Naive thymus-derived CD4-positive, alpha-beta T cell (primary cell): Measurements from ENCODE around the gene HNRNPF. TPM values are rescaled to one million over a fixed set of nuclear protein-coding genes. Genes with fewer than 3 reads are reported as not detected.
A peak's percentile ranks its signal among the peaks of the same experiment; 100 is the strongest.

ENCODE experiments used
- ATAC-seq: fragments of 150-1000 bp; cut with Tn5 transposase; 2 replicates; pipeline ENCODE4 v1.10.0; 2021; ENCODE audit warnings: mild to moderate bottlenecking, moderate library complexity
- CTCF ChIA-PET: fragments of 350-600 bp; sonication (Branson Sonifier 250); formaldehyde crosslinking; loops from one replicate; lab custom pipeline; 2021; ENCODE audit warnings: antibody characterized with exemption; lab: Charles Lee
- POLR2A ChIA-PET: fragments of 350-600 bp; sonication (Branson Sonifier 250); formaldehyde crosslinking; loops from one replicate; lab custom pipeline; 2021; ENCODE audit warnings: antibody characterized with exemption, inconsistent platforms; lab: Charles Lee
- DNase-seq, 9 donors: peaks; one replicate each; pipeline versions ENCODE4 v3.0.0 to v3.0.0-alpha.2; 2020 to 2022; ENCODE audit warnings: mixed read lengths in 1 of 9
- H3K27ac ChIP-seq: one replicate; pipeline ENCODE4 v1.7.0; 2013; ENCODE audit warnings: mild to moderate bottlenecking, low read depth, low read length, moderate library complexity
- H3K27me3 ChIP-seq, 2 donors: one replicate each; pipeline ENCODE4 v1.7.0; 2013; ENCODE audit warnings: low read length in 2 of 2, mild to moderate bottlenecking in 2 of 2, moderate library complexity in 2 of 2; ENCODE audit not compliant: control insufficient read depth in 2 of 2, insufficient read depth in 2 of 2
- H3K36me3 ChIP-seq, 3 experiments: 1 replicate in 2 of 3; 2 replicates in 1 of 3; pipeline ENCODE4 v1.7.0; 2013; ENCODE audit warnings: low read length in 3 of 3, mild to moderate bottlenecking in 3 of 3, moderate library complexity in 1 of 3; ENCODE audit not compliant: insufficient read depth in 3 of 3, control insufficient read depth in 2 of 3
- H3K4me1 ChIP-seq, 2 donors: one replicate each; pipeline ENCODE4 v1.7.0; 2013; ENCODE audit warnings: low read length in 2 of 2, mild to moderate bottlenecking in 2 of 2, moderate library complexity in 1 of 2; ENCODE audit not compliant: control insufficient read depth in 2 of 2, insufficient read depth in 2 of 2
- H3K4me3 ChIP-seq: 2 replicates; pipeline ENCODE4 v1.7.0; 2013; ENCODE audit warnings: mild to moderate bottlenecking, low read length
- H3K9me3 ChIP-seq, 3 experiments: 1 replicate in 2 of 3; 2 replicates in 1 of 3; pipeline ENCODE4 v1.7.0; 2013; ENCODE audit warnings: low read length in 3 of 3; ENCODE audit not compliant: control insufficient read depth in 2 of 3
- H3K27ac Mint-ChIP-seq, 9 donors: one replicate each; pipeline ENCODE4 v1.8.0; 2020 to 2022; ENCODE audit warnings: mixed read lengths in 9 of 9, mild to moderate bottlenecking in 8 of 9, moderate library complexity in 5 of 9, inconsistent platforms in 2 of 9
- H3K27me3 Mint-ChIP-seq, 5 donors: one replicate each; pipeline ENCODE4 v1.8.0; 2021 to 2022; ENCODE audit warnings: mixed read lengths in 5 of 5, mild to moderate bottlenecking in 1 of 5
- H3K36me3 Mint-ChIP-seq, 5 donors: one replicate each; pipeline ENCODE4 v1.8.0; 2020 to 2022; ENCODE audit warnings: mixed read lengths in 5 of 5, mild to moderate bottlenecking in 3 of 5, inconsistent platforms in 1 of 5
- H3K4me1 Mint-ChIP-seq, 7 donors: one replicate each; pipeline ENCODE4 v1.8.0; 2020 to 2022; ENCODE audit warnings: mixed read lengths in 7 of 7, mild to moderate bottlenecking in 3 of 7, inconsistent platforms in 1 of 7
- H3K4me3 Mint-ChIP-seq, 10 donors: one replicate each; pipeline ENCODE4 v1.8.0; 2020 to 2022; ENCODE audit warnings: mild to moderate bottlenecking in 10 of 10, mixed read lengths in 10 of 10, moderate library complexity in 6 of 10, inconsistent platforms in 2 of 10
- H3K9me3 Mint-ChIP-seq, 11 donors: one replicate each; pipeline ENCODE4 v1.8.0; 2020 to 2022; ENCODE audit warnings: mixed read lengths in 11 of 11, mild to moderate bottlenecking in 4 of 11, inconsistent platforms in 1 of 11, moderate library complexity in 1 of 11
- intact Hi-C, 2 donors: fragments of 100-400 bp; cut with micrococcal nuclease; formaldehyde crosslinking; loops; one replicate each; pipeline ENCODE4 v1.15.1; 2023
- polyA plus RNA-seq, 2 donors: library from polyadenylated mRNA; unstranded; fragments of 300-500 nt; fragmentation: Illumina TruSeq; gene quantifications; one replicate each; pipeline ENCODE4 v1.2.3, GENCODE V29; 2021
- total RNA-seq, 6 experiments: library from RNA in 5 of 6; stranded (reverse) in 5 of 6; gene quantifications; 1 replicate in 5 of 6; 2 replicates in 1 of 6; pipeline ENCODE4 v1.2.3 and lab custom pipeline; 2021 to 2026

The HNRNPF gene
- total and polyA plus RNA-seq, 7 experiments from 2014 or later: 88.1 to 449 (median 173) TPM

DNA sequence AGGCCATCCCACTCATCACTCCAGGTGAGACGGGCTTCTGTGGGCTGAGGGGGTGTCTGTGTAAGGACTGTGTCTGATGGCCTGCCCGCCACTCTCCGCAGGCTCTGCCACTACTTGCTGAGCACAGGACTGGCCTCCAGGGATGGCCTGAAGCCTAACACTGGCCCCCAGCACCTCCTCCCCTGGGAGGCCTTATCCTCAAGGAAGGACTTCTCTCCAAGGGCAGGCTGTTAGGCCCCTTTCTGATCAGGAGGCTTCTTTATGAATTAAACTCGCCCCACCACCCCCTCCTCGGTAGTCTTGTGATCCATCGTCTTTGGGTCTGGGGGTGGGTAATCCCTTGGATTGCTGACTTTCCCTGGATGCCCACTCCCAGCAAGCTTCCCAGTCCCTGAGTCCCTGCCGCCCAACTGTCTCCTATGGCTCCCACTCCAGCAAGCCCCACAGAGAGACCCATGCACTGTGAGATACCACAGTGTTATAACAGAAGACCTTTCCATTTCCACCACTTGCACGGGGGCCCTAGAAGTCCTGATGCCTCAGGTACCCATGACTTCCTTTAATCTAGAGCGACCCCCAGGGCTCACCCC, 32.8 kb downstream of the HNRNPF start:
- ATAC-seq (no peak), DNase-seq (no peak)
- no peak overlapping the region for H3K27ac ChIP-seq
- Mint-ChIP-seq H3K4me1 (peaks cover 0 to 11% (median 5%) of the 10 kb centered on the region in 7 donors), H3K36me3 (no peaks in the 10 kb centered on the region), H3K4me3 (no peak overlapping the region), H3K9me3 (no peaks in the 10 kb centered on the region), H3K27ac (no peak overlapping the region), H3K27me3 (no peaks in the 10 kb centered on the region)
- no peak overlapping the region for H3K4me3 ChIP-seq
- ChIA-PET POLR2A (no interaction called here), CTCF (no interaction called here)
- no peaks in the 10 kb centered on the region for H3K4me1 ChIP-seq
- no peaks in the 10 kb centered on the region for H3K36me3 ChIP-seq
- no peaks in the 10 kb centered on the region for H3K27me3 ChIP-seq
- intact Hi-C loops: no loop called here
- H3K9me3 ChIP-seq: no peaks in the 10 kb centered on the region

DNA sequence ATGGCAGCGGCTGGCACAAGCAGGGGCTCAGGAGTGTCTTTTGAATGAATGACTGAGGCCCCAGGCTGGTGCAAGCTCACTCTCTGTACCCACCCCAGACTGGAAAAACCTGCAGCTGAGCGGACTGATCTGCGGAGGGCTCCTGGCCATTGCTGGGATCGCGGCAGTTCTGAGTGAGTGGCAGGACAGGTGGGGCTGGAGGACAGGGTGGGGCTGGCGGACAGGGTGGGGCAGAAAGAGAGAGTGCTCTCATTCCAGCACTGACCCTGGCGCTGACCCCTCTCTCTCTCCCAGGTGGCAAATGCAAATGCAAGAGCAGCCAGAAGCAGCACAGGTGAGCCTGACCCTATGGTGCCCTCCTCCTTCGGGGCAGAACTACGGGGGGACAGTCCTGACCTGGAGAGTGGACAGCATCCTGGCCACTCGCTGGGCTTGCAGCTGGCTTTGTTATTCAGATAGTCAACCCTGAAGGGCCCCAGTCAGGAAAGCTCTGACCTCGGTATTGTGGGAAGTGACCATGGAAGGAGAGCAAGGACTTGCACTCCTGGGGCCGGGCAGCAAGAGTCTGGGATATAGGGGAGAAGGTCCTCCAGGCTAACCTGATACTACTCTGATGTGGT, 33.5 kb downstream of the HNRNPF start:
- H3K27me3 ChIP-seq: no peaks in the 10 kb centered on the region
- no peaks in the 10 kb centered on the region for H3K36me3 Mint-ChIP-seq
- no peak overlapping the region for H3K27ac Mint-ChIP-seq
- no peaks in the 10 kb centered on the region for H3K27me3 Mint-ChIP-seq
- H3K4me1 Mint-ChIP-seq: peaks cover 0 to 11% (median 0%) of the 10 kb centered on the region in 7 donors
- H3K36me3 ChIP-seq: no peaks in the 10 kb centered on the region
- CTCF ChIA-PET: no interaction called here
- H3K9me3 Mint-ChIP-seq: no peaks in the 10 kb centered on the region
- H3K9me3 ChIP-seq: no peaks in the 10 kb centered on the region
- no peak overlapping the region for H3K4me3 ChIP-seq
- intact Hi-C loops: no loop called here
- no peak overlapping the region for H3K4me3 Mint-ChIP-seq
- ATAC-seq: no peak
- DNase-seq: no peak
- POLR2A ChIA-PET: interaction anchor here (1.6 kb wide), 1 partner anchor 14 kb away, joined by 7 read pairs; no protein-coding TSS in a partner anchor
- no peak overlapping the region for H3K27ac ChIP-seq
- H3K4me1 ChIP-seq: no peaks in the 10 kb centered on the region

DNA sequence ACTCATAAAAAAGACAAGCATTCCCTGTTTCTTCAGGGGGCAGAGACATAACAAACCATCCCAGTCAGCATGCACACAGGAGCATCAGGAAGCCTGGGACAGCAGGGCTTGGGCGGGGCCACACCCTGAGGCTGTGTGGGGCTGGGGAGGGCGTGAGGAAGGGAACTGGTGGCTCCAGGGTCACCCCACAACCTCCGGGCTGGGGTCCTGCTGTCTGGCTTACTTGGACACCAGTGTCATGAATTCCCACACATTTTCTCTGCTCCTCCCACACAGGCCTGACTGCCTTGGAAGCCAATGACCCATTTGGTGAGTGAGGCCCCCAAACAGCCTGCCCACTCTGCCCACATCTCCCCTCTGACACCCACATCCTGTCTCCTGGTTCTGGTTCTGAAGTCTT, 34.8 kb downstream of the HNRNPF start:
- intact Hi-C loops: no loop called here
- H3K27ac ChIP-seq: no peak overlapping the region
- H3K36me3 Mint-ChIP-seq: no peaks in the 10 kb centered on the region
- no peak overlapping the region for H3K27ac Mint-ChIP-seq
- H3K4me3 ChIP-seq: no peak overlapping the region
- ATAC-seq (no peak), DNase-seq (no peak)
- peaks cover 0 to 11% (median 0%) of the 10 kb centered on the region in 7 donors for H3K4me1 Mint-ChIP-seq
- ChIA-PET POLR2A (interaction anchor here (1.6 kb wide), 1 partner anchor 13 kb away, joined by 7 read pairs; no protein-coding TSS in a partner anchor), CTCF (no interaction called here)
- H3K9me3 ChIP-seq: no peaks in the 10 kb centered on the region
- H3K4me3 Mint-ChIP-seq: no peak overlapping the region
- no peaks in the 10 kb centered on the region for H3K27me3 ChIP-seq
- no peaks in the 10 kb centered on the region for H3K27me3 Mint-ChIP-seq
- no peaks in the 10 kb centered on the region for H3K36me3 ChIP-seq
- H3K4me1 ChIP-seq: no peaks in the 10 kb centered on the region
- no peaks in the 10 kb centered on the region for H3K9me3 Mint-ChIP-seq

DNA sequence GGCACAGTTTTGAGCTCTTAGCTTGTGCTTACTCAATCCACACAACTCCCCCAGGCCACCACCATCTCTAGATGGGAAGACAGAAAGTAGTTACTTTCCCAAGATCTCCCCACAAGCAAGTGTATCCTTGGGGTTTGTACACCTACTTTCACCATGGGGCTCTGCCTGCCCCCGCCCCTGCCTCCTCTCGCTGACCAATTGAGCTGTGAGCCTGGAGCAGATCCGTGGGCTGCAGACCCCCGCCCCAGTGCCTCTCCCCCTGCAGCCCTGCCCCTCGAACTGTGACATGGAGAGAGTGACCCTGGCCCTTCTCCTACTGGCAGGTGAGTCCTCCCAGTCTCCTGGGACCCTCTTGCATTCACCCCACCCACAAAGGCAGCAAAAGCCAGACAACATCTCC, 35.5 kb downstream of the HNRNPF start:
- POLR2A ChIA-PET: no interaction called here

DNA sequence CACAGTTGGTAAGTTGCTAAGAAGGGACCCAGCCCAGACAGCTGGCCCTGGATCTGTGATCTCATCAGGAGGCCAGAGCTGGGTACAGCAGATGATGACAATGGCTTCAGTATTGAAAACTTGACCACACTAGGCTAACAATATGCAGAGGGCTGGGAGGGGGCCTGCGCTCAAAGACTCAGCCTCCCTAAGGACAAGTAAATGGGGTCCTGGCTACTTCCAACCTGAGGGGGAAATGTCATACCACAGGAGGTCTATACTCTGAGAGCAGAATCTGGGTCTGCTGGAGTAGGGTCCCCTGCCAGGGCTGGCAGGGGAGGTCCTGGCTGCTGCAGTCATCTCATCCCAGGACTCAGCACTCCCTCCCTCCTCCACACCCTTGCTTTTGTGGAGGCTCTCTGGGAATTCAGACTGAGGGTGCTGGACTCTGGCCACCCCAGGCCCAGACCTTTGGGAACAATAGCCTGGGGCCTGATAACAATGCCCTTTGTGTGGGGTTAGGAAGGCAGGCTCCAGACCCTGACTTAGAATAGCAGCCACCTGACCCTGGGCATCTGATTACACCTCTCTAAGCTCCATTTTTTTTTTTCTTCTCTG, 36.1 kb downstream of the HNRNPF start:
- no peaks in the 10 kb centered on the region for H3K27me3 Mint-ChIP-seq
- Histone ChIP-seq H3K9me3 (no peaks in the 10 kb centered on the region), H3K36me3 (no peaks in the 10 kb centered on the region), H3K4me1 (no peaks in the 10 kb centered on the region), H3K27me3 (no peaks in the 10 kb centered on the region), H3K4me3 (no peak overlapping the region), H3K27ac (no peak overlapping the region)
- ATAC-seq: no peak
- peaks cover 0 to 11% (median 0%) of the 10 kb centered on the region in 7 donors for H3K4me1 Mint-ChIP-seq
- H3K4me3 Mint-ChIP-seq: no peak overlapping the region
- peak overlapping the region in 1 of 9 donors; percentile 41 for H3K27ac Mint-ChIP-seq
- no peaks in the 10 kb centered on the region for H3K9me3 Mint-ChIP-seq
- intact Hi-C loops: no loop called here
- ChIA-PET CTCF (no interaction called here), POLR2A (no interaction called here)
- H3K36me3 Mint-ChIP-seq: no peaks in the 10 kb centered on the region
- DNase-seq: no peak

More for the DNA sequence above, 35.5 kb downstream of the HNRNPF start:
- H3K9me3 ChIP-seq: no peaks in the 10 kb centered on the region
- no peak overlapping the region for H3K4me3 ChIP-seq
- H3K36me3 ChIP-seq: no peaks in the 10 kb centered on the region
- H3K4me1 ChIP-seq: no peaks in the 10 kb centered on the region
- Mint-ChIP-seq H3K4me3 (no peak overlapping the region), H3K36me3 (no peaks in the 10 kb centered on the region), H3K4me1 (peaks cover 0 to 11% (median 0%) of the 10 kb centered on the region in 7 donors), H3K27ac (no peak overlapping the region), H3K9me3 (no peaks in the 10 kb centered on the region), H3K27me3 (no peaks in the 10 kb centered on the region)
- intact Hi-C loops: no loop called here
- no peak for ATAC-seq
- CTCF ChIA-PET: no interaction called here
- H3K27me3 ChIP-seq: no peaks in the 10 kb centered on the region
- no peak overlapping the region for H3K27ac ChIP-seq
- no peak for DNase-seq

DNA sequence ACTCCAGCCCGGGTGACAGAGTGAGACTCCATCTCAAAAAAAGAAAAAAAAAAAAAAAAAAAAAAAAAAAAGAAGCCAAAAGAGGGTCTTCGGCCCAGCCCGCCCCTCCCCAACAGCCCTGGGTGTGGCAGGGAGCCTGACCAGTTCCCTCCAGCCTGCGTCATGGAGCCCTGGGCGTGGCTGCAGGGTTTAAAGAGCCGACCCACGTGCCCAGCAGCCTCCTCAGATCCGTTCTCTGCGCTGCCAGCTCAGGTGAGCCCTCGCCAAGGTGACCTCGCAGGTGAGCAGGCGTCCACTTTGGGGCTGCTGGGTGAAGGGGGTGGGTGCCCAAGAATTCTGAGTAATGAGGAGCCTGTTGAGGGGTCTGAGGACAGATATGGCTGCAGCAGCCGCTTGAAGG, 37.6 kb downstream of the HNRNPF start, which contains the start of gene FXYD4:
TSS of gene FXYD4 (plus strand) at position 219 of the 400 bp plus-strand sequence. CDS start 2,111 bp downstream, outside the sequence.
- no peak for ATAC-seq
- peak within 1 kb of the TSS in 1 of 9 donors; percentile 41 for H3K27ac Mint-ChIP-seq
- POLR2A ChIA-PET: no interaction called here

More for the DNA sequence above, 37.6 kb downstream of the HNRNPF start, which contains the start of gene FXYD4:
- CTCF ChIA-PET: no interaction called here
- peaks cover 0 to 11% (median 0%) of the 10 kb centered on the region in 7 donors for H3K4me1 Mint-ChIP-seq
- H3K27me3 Mint-ChIP-seq: no peaks in the 10 kb centered on the region
- H3K4me3 ChIP-seq: no peak within 1 kb of the TSS
- no peaks in the 10 kb centered on the region for H3K9me3 ChIP-seq
- DNase-seq: no peak
- H3K9me3 Mint-ChIP-seq: no peaks in the 10 kb centered on the region
- intact Hi-C loops: no loop called here
- no peaks in the 10 kb centered on the region for H3K36me3 Mint-ChIP-seq
- no peaks in the 10 kb centered on the region for H3K36me3 ChIP-seq
- H3K4me3 Mint-ChIP-seq: no peak within 1 kb of the TSS
- H3K27me3 ChIP-seq: no peaks in the 10 kb centered on the region
- no peak within 1 kb of the TSS for H3K27ac ChIP-seq
- no peaks in the 10 kb centered on the region for H3K4me1 ChIP-seq
